ENCODE data around the gene UBR3. TPM values are rescaled to one million over a fixed set of nuclear protein-coding genes. Genes with fewer than 3 reads are reported as not detected.
"Not testable (repeated sequence)": the region's sequence is repeated elsewhere in the genome, so short reads cannot be mapped to it uniquely, and the experiment has no call there.

UBR3 gene
- total RNA-seq, 1 donor from 2014 or later = 47.7 TPM

DNA sequence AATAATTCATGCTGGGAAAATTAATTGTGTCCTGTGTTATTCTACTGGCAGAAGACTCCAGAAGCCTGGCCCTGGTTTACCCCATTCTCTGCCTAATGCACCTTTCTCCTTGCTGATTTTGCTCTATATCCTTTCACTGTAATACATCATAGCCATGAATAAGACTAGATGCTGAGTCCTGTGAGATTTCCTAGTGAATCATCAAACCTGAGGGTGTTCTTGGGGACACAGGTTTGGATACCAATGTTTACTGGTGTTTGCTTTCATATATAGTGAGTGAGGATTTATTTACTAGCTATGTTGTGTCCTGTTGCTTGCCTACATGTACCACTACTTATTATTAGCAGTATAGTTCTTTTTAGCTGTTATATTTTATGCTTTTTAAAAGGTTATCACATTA is 9.0 kb upstream of the UBR3 start:
- DNase-seq (ENCODE audit: low spot score in 2 of 2, unreplicated experiment in 2 of 2) = no peak
- TF ChIP-seq, protein P1, sequence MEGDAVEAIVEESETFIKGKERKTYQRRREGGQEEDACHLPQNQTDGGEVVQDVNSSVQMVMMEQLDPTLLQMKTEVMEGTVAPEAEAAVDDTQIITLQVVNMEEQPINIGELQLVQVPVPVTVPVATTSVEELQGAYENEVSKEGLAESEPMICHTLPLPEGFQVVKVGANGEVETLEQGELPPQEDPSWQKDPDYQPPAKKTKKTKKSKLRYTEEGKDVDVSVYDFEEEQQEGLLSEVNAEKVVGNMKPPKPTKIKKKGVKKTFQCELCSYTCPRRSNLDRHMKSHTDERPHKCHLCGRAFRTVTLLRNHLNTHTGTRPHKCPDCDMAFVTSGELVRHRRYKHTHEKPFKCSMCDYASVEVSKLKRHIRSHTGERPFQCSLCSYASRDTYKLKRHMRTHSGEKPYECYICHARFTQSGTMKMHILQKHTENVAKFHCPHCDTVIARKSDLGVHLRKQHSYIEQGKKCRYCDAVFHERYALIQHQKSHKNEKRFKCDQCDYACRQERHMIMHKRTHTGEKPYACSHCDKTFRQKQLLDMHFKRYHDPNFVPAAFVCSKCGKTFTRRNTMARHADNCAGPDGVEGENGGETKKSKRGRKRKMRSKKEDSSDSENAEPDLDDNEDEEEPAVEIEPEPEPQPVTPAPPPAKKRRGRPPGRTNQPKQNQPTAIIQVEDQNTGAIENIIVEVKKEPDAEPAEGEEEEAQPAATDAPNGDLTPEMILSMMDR (IDR thresholded peaks at IDR 0.05; ENCODE audit: unreplicated experiment) = no peak
- peaks cover 45% of the 10 kb centered on the region for H3K36me3 Mint-ChIP-seq

DNA sequence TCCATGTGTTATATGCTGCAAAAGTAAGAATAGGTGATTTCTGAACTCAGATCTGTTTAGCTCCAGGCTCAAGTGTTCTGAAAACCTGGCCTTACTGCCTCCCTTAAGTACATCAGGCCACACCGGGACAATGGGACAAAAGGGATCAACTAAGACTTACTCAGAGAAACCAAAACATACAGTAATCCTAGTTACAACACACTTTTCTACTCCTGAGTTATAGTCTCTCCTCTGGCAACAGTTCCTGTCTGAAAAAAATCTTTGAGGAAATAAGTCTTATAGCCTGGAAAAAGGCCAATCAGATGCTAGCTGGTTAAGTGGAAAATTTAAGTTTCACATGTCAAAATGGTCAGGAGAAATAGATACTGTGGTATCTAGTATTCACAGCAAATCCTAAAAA is 8.1 kb upstream of the UBR3 start:
- DNase-seq (ENCODE audit: low spot score in 2 of 2, unreplicated experiment in 2 of 2) = no peak
- peaks cover 16% of the 10 kb centered on the region for H3K9me3 Mint-ChIP-seq
- no peaks in the 10 kb centered on the region for H3K27me3 Mint-ChIP-seq (ENCODE audit: low read depth)
- peaks cover 28% of the 10 kb centered on the region for H3K4me1 Mint-ChIP-seq
- H3K27ac Mint-ChIP-seq = peak overlapping the region; percentile 76
- no peak overlapping the region for H3K4me3 Mint-ChIP-seq
- H3K36me3 Mint-ChIP-seq = peaks cover 40% of the 10 kb centered on the region
- TF ChIP-seq, protein P1 (IDR thresholded peaks at IDR 0.05; ENCODE audit: unreplicated experiment) = no peak

More for the DNA sequence above, 9.0 kb upstream of the UBR3 start:
- no peak overlapping the region for H3K4me3 Mint-ChIP-seq
- no peaks in the 10 kb centered on the region for H3K27me3 Mint-ChIP-seq (ENCODE audit: low read depth)
- peaks cover 16% of the 10 kb centered on the region for H3K9me3 Mint-ChIP-seq
- no peak overlapping the region for H3K27ac Mint-ChIP-seq
- H3K4me1 Mint-ChIP-seq = peaks cover 20% of the 10 kb centered on the region

DNA sequence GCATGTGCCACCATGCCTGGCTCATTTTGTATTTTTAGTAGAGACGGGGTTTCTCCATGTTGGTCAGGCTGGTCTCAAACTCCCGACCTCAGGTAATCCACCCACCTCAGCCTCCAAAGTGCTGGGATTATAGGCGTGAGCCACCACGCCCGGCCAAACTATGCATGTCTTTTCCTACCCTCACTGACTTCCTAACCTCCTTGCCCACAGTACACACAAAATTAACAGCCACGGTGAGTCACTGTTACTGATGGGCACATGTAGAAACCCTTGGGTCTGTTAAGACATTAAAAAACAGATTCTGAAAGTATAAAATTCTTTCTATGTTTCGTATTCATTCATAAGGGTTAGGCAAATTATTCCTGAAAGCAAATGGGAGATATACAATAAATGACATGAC is 7.2 kb upstream of the UBR3 start:
- not testable (repeated sequence) for H3K4me3 Mint-ChIP-seq; H3K27me3 Mint-ChIP-seq (ENCODE audit: low read depth); DNase-seq (ENCODE audit: low spot score in 2 of 2, unreplicated experiment in 2 of 2); H3K27ac Mint-ChIP-seq
- peaks cover 34% of the 10 kb centered on the region for H3K36me3 Mint-ChIP-seq
- peaks cover 30% of the 10 kb centered on the region for H3K4me1 Mint-ChIP-seq
- H3K9me3 Mint-ChIP-seq = peaks cover 16% of the 10 kb centered on the region

DNA sequence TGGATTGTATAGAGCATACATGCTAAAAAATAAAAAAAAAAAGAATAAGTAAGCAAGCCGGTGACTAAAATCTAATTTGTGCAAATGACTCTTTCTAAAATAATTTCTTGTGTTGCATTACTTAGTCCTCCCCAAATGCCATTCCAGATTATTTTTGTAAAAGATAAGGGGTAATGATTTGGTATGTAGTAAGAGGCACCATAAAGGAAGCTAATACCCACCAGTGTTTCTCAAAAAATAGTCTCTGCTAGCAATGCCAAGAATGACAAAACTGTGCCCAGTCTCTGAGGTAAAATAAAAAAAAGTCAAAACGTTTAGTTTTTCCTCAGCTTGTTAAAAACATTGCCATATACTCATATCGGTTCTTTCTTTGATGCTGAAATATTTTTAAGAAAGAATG is 5.2 kb upstream of the UBR3 start:
- Mint-ChIP-seq H3K9me3 (peaks cover 5% of the 10 kb centered on the region), H3K27ac (no peak overlapping the region), H3K4me1 (peaks cover 30% of the 10 kb centered on the region), H3K27me3 (ENCODE audit: low read depth) (no peaks in the 10 kb centered on the region), H3K36me3 (peaks cover 18% of the 10 kb centered on the region), H3K4me3 (no peak overlapping the region)
- TF ChIP-seq, protein P1 (IDR thresholded peaks at IDR 0.05; ENCODE audit: unreplicated experiment) = no peak
- no peak for DNase-seq (ENCODE audit: low spot score in 2 of 2, unreplicated experiment in 2 of 2)

DNA sequence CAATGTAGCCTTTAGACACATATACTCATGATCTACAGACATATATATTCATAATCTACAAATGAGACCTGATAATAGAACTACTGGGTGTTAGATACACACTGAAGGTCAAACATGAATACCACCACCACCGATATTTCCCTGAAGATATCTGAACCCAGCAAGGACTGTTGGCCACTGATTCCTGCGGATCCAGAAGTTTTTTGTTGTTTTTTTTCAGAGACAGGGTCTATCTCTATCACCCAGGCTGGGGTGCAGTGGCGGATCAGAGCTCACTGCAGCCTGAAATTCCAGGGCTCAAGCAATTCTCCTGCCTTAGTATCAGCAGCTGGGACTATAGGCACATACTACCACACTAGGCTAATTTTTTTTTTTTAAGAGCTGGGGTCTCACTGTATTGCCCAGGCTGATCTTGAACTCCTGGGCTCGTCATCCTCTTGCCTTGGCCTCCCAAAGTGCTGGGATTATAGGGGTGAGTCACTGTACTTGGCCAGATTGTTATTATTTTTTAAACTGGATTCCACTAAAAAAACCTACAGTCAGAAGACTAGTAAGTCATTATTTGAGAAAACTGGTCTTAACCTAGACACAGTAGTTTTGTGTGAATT is 4.4 kb upstream of the UBR3 start:
- Mint-ChIP-seq H3K4me1 (peaks cover 30% of the 10 kb centered on the region), H3K36me3 (peaks cover 12% of the 10 kb centered on the region), H3K9me3 (no peaks in the 10 kb centered on the region)

DNA sequence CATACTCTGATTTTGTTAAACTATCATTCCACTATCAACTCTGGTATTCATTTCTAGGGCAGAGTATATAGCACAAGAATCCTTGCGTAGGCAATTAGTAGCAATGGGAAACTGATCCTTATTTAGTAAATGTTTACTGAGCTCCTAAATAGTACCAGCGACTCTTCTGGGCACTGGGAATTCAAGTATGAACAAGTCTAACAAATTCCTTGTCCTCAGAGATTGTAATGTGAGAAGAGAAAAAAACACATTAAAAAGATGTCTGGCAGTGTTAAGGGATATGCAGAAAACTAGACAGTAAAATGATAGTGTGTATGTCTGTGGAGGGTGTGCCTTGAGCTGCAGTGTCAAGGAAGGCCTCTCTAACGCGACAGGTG is 3.3 kb upstream of the UBR3 start:
- TF ChIP-seq, protein P1 (IDR thresholded peaks at IDR 0.05; ENCODE audit: unreplicated experiment) = no peak
- H3K27ac Mint-ChIP-seq = peak overlapping the region; percentile 89
- H3K4me1 Mint-ChIP-seq = peaks cover 38% of the 10 kb centered on the region
- DNase-seq (ENCODE audit: low spot score in 2 of 2, unreplicated experiment in 2 of 2) = no peak
- no peaks in the 10 kb centered on the region for H3K9me3 Mint-ChIP-seq
- H3K27me3 Mint-ChIP-seq (ENCODE audit: low read depth) = no peaks in the 10 kb centered on the region
- H3K4me3 Mint-ChIP-seq = peak overlapping the region; percentile 78
- peaks cover 6% of the 10 kb centered on the region for H3K36me3 Mint-ChIP-seq

More for the DNA sequence above, 4.4 kb upstream of the UBR3 start:
- no peaks in the 10 kb centered on the region for H3K27me3 Mint-ChIP-seq (ENCODE audit: low read depth)
- TF ChIP-seq, protein P1 (IDR thresholded peaks at IDR 0.05; ENCODE audit: unreplicated experiment) = no peak
- DNase-seq (ENCODE audit: low spot score in 2 of 2, unreplicated experiment in 2 of 2) = no peak
- H3K4me3 Mint-ChIP-seq = peak overlapping the region; percentile 53
- peak overlapping the region; percentile 17 for H3K27ac Mint-ChIP-seq
